Kidney epithelial cell (primary cell): ENCODE measurements around the gene VIPR2. TPM values are rescaled to one million over a fixed set of nuclear protein-coding genes. Genes with fewer than 3 reads are reported as not detected.

ENCODE experiments used
- DNase-seq: peaks from one replicate; pipeline ENCODE4 v3.0.0-alpha.2; 2010; ENCODE audit warnings: low read depth
- H3K27me3 ChIP-seq: 2 replicates; pipeline ENCODE4 v1.6.0; 2011; ENCODE audit warnings: low read length; ENCODE audit not compliant: control insufficient read depth, insufficient read depth
- H3K36me3 ChIP-seq: 2 replicates; pipeline ENCODE4 v1.5.1; 2011; ENCODE audit warnings: low read length; ENCODE audit not compliant: control insufficient read depth, insufficient read depth
- H3K4me3 ChIP-seq: 2 replicates; pipeline ENCODE4 v1.5.1; 2011; ENCODE audit warnings: low read depth, mild to moderate bottlenecking, control low read depth, low read length
- total RNA-seq: library from RNA; depleted of rRNA; stranded (reverse); fragments of >200 nt; gene quantifications from 2 replicates; pipeline ENCODE4 v1.2.3, GENCODE V29; 2015
- TF ChIP-seq, protein P1 (sequence below): IDR thresholded peaks from 2 replicates; pipeline ENCODE4 v1.5.1; 2011; ENCODE audit warnings: mild to moderate bottlenecking, moderate library complexity, low read length, control low read depth, inconsistent platforms; ENCODE audit not compliant: insufficient read depth, poor library complexity, severe bottlenecking

Gene VIPR2
- total RNA-seq, 1 donor from 2014 or later: not detected

DNA sequence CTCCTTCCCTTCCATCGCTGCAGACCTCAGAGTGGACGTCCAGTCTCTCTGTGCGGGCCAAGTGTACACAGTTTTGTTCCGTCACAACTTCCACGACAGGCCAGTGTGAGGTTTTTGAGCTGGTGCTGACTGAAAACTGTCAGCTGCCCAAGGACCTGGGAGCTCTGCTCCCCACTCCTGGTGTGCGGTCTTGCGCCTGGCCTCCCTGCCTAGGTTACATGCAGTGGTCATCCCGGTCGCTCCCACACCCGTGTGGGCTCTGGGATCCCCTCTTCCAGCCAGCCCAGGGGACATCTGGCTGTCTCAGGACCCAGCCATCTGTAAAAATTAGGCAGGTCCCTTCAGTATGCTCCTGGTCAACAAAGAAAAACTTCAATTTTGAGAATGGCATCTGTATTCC is 127.5 kb downstream of the VIPR2 start:
- no peak for DNase-seq
- TF ChIP-seq, protein P1, sequence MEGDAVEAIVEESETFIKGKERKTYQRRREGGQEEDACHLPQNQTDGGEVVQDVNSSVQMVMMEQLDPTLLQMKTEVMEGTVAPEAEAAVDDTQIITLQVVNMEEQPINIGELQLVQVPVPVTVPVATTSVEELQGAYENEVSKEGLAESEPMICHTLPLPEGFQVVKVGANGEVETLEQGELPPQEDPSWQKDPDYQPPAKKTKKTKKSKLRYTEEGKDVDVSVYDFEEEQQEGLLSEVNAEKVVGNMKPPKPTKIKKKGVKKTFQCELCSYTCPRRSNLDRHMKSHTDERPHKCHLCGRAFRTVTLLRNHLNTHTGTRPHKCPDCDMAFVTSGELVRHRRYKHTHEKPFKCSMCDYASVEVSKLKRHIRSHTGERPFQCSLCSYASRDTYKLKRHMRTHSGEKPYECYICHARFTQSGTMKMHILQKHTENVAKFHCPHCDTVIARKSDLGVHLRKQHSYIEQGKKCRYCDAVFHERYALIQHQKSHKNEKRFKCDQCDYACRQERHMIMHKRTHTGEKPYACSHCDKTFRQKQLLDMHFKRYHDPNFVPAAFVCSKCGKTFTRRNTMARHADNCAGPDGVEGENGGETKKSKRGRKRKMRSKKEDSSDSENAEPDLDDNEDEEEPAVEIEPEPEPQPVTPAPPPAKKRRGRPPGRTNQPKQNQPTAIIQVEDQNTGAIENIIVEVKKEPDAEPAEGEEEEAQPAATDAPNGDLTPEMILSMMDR: no peak
- Histone ChIP-seq H3K4me3 (no peak overlapping the region), H3K36me3 (no peaks in the 10 kb centered on the region), H3K27me3 (no peaks in the 10 kb centered on the region)

DNA sequence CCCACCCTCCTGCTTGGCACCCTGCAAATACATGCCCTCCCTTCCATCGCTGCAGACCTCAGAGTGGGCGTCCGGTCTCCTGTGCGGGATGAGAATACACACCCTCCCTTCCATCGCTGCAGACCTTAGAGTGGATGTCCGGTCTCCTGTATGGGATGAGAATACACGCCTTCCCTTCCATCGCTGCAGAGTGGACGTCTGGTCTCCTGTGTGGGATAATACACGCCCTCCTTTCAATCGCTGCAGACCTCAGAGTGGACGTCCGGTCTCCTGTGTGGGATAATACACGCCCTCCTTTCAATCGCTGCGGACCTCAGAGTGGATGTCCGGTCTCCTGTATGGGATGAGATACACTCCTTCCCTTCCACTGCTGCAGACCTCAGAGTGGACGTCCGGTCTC is 128.1 kb downstream of the VIPR2 start:
- Histone ChIP-seq H3K27me3 (no peaks in the 10 kb centered on the region), H3K36me3 (no peaks in the 10 kb centered on the region), H3K4me3 (no peak overlapping the region)
- TF ChIP-seq, protein P1: no peak
- DNase-seq: no peak

DNA sequence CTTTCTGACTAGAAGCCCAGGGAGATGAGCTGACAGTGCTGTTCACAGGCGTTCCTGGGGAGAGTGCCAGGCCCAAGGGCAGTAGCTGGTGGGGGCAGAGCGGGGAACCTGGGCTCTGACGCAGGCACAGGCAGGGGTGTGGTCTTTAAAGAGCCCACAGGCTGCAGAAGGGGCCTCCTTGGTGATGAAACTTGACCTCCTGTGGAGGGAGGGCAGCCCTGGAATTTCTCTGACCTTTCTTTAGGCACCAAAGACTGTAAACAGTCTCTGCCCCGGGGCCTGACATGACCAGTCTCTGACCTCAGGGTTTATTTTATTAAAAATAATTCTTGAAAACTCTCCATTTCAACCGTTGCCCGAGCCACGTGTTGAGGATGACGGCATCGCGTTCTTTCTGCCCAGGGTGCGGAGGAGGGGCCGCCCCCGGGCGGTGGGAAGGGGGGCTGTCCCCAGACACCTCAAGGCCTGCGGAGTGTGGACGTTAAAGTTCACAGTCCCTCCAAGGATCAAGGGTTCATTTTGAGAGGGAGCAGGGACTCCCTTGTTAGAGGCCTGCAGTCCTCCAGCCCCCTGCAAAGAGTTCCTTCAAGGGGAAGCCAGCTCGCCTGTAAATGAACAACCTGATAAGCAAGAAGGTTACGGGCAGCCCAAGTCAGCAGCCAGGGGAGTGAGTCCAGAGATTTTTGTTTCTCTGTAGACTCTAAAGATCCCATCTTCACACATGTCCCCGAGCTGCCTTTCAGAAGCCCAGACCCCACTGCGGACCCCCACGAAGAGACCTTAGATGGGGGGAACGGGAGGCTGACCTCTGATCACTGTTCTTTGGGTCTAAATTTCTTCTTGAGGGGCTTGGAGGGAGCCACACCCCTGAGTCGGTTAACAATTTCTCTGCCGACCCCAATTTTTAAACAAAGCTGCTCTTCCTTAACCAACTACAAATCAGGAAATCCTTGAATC is 128.9 kb downstream of the VIPR2 start:
- Histone ChIP-seq H3K27me3 (no peaks in the 10 kb centered on the region), H3K36me3 (no peaks in the 10 kb centered on the region)
- no peak for DNase-seq

DNA sequence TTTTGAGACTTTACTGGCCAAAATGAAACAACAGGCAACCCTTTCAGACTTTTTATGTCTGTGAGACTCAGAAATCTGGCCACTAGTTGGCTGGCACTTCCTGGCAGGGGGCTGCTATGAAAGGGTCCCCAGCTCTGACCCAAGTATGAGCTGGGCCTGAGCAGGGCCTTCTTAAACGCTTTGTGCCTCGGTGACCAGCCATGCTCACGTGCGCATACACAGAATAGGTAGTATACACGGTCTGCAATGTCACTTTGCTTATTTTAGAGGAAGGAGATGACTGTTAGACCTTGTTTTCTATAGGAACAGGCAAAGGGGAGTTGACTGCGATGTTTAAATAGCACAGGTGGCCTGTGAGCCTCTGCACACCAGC is 129.6 kb downstream of the VIPR2 start:
- DNase-seq: no peak
- TF ChIP-seq, protein P1: no peak
- Histone ChIP-seq H3K36me3 (no peaks in the 10 kb centered on the region), H3K4me3 (no peak overlapping the region), H3K27me3 (no peaks in the 10 kb centered on the region)

More for the DNA sequence above, 128.9 kb downstream of the VIPR2 start:
- no peak overlapping the region for H3K4me3 ChIP-seq
- TF ChIP-seq, protein P1: no peak

DNA sequence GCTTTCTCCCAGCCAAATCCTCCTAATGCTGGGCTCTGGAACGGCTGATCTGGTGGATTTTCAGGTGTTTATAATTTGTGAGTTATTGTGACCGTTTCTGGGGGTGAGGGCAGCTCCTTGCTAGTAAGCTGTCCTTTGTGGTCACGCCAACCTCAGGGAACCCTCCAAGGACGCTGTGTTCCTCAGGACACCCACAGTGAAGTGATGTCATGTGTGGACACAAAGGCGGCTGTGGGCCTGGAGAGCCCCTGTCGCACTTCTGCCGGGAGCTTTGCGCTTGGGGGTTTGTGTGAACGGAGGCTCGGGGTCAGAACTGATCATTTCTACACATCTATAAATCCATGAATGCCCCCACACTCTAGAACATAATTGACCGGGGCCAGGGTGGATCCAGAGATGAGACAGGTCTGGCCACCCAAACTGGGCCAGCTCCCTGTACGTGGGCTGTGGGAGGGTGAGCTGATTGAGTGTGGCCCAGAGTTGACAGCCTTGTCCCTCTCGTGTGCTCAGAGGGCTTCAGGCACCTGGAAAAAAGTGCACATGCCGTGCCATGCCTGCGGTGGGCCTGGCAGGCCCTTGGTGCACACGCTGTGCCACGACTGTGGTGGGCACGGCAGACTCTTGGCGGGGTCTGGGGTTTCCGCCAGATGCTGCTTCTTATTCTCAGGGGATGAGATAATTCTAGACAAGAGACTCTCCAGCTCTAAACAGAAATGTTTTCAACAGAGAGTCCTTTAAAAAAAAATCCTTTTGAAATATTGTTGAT is 130.2 kb downstream of the VIPR2 start:
- DNase-seq: no peak
- Histone ChIP-seq H3K4me3 (no peak overlapping the region), H3K27me3 (no peaks in the 10 kb centered on the region), H3K36me3 (no peaks in the 10 kb centered on the region)
- TF ChIP-seq, protein P1: no peak
